ENCODE results near the gene FMNL1. TPM values are rescaled to one million over a fixed set of nuclear protein-coding genes. Genes with fewer than 3 reads are reported as not detected.

The FMNL1 gene
- total RNA-seq, 2 donors from 2014 or later, result 4.0 to 5.2 TPM

- peaks cover 7% of the 10 kb centered on the region for H3K4me1 ChIP-seq
- TF ChIP-seq POLR2A (IDR thresholded peaks at IDR 0.05) (no peak), CTCF (IDR thresholded peaks at IDR 0.05) (no peak)
- no peaks in the 10 kb centered on the region for H3K9me3 ChIP-seq
- WGBS, 2 donors, result 92 to 95% methylated on average over 3 to 4 of the region's 4 CpGs
- ATAC-seq (no peak), DNase-seq (no peak)
- H3K36me3 ChIP-seq (replicated peaks in 1 of 2; ENCODE audit: insufficient read depth in 1 of 2, low read depth in 2 of 2), result no peaks in the 10 kb centered on the region
- H3K27ac ChIP-seq, result no peak overlapping the region
- no peak overlapping the region for H3K4me3 ChIP-seq
- no peaks in the 10 kb centered on the region for H3K27me3 ChIP-seq
- intact Hi-C loops (cut with DNase I), result no loop called here
These were observed 32.2 kb downstream of the FMNL1 start for GRCh38 chr17:45253879-45254278.

GRCh38 chr17:45255358-45255757 lies 33.7 kb downstream of the FMNL1 start:
- no peak overlapping the region for H3K4me3 ChIP-seq
- WGBS, 2 donors, result 86 to 95% methylated on average over 6 to 8 of the region's 8 CpGs
- ATAC-seq (no peak), DNase-seq (no peak)
- no peaks in the 10 kb centered on the region for H3K4me1 ChIP-seq
- TF ChIP-seq CTCF (IDR thresholded peaks at IDR 0.05), result no peak
- no peak for TF ChIP-seq POLR2A (IDR thresholded peaks at IDR 0.05)
- H3K27ac ChIP-seq, result no peak overlapping the region
- H3K27me3 ChIP-seq, result no peaks in the 10 kb centered on the region
- H3K9me3 ChIP-seq, result no peaks in the 10 kb centered on the region
- intact Hi-C loops (cut with DNase I), result no loop called here
- no peaks in the 10 kb centered on the region for H3K36me3 ChIP-seq (replicated peaks in 1 of 2; ENCODE audit: insufficient read depth in 1 of 2, low read depth in 2 of 2)

GRCh38 chr17:45256114-45256966 lies 34.7 kb downstream of the FMNL1 start:
- Histone ChIP-seq H3K27me3 (no peaks in the 10 kb centered on the region), H3K4me1 (no peaks in the 10 kb centered on the region), H3K36me3 (replicated peaks in 1 of 2; ENCODE audit: insufficient read depth in 1 of 2, low read depth in 2 of 2) (no peaks in the 10 kb centered on the region), H3K4me3 (no peak overlapping the region), H3K9me3 (no peaks in the 10 kb centered on the region), H3K27ac (no peak overlapping the region)
- DNase-seq (no peak), ATAC-seq (no peak)
- intact Hi-C loops (cut with DNase I), result no loop called here
- no peak for TF ChIP-seq CTCF (IDR thresholded peaks at IDR 0.05)
- no peak for TF ChIP-seq POLR2A (IDR thresholded peaks at IDR 0.05)
- WGBS, 2 donors, result 83 to 84% methylated on average over 12 to 13 of the region's 14 CpGs

- DNase-seq (no peak), ATAC-seq (no peak)
- H3K36me3 ChIP-seq (replicated peaks in 1 of 2; ENCODE audit: insufficient read depth in 1 of 2, low read depth in 2 of 2), result no peaks in the 10 kb centered on the region
- no peaks in the 10 kb centered on the region for H3K27me3 ChIP-seq
- no peak for TF ChIP-seq POLR2A (IDR thresholded peaks at IDR 0.05)
- no peak for TF ChIP-seq CTCF (IDR thresholded peaks at IDR 0.05)
- no peak overlapping the region for H3K4me3 ChIP-seq
- H3K27ac ChIP-seq, result no peak overlapping the region
- 82 to 86% methylated on average over 16 of the region's 16 CpGs for WGBS, 2 donors
- peaks cover 8% of the 10 kb centered on the region for H3K4me1 ChIP-seq
- intact Hi-C loops (cut with DNase I), result no loop called here
- H3K9me3 ChIP-seq, result no peaks in the 10 kb centered on the region
These were observed 35.4 kb downstream of the FMNL1 start for GRCh38 chr17:45257115-45257514.

- Histone ChIP-seq H3K4me3 (no peak overlapping the region), H3K27ac (no peak overlapping the region), H3K4me1 (peaks cover 15% of the 10 kb centered on the region), H3K9me3 (no peaks in the 10 kb centered on the region), H3K36me3 (replicated peaks in 1 of 2; ENCODE audit: insufficient read depth in 1 of 2, low read depth in 2 of 2) (peaks cover 0 to 1% of the 10 kb centered on the region in 2 donors), H3K27me3 (no peaks in the 10 kb centered on the region)
- 44 to 68% methylated on average over 5 of the region's 5 CpGs for WGBS, 2 donors
- intact Hi-C loops (cut with DNase I), result no loop called here
- TF ChIP-seq CTCF (IDR thresholded peaks at IDR 0.05) (no peak), POLR2A (IDR thresholded peaks at IDR 0.05) (no peak)
- no peak for ATAC-seq
- DNase-seq, result no peak
These were observed 37.3 kb downstream of the FMNL1 start for GRCh38 chr17:45258981-45259380.

Measured in body of pancreas (tissue), 4 donors.